GM21786 (cell line): ENCODE data around the gene ANGEL2.
"Not testable (repeated sequence)": the region's sequence is repeated elsewhere in the genome, so short reads cannot be mapped to it uniquely, and the experiment has no call there.

Experiments
- ATAC-seq: cut with Tn5 transposase; IDR thresholded peaks from one replicate; pipeline ENCODE4 v1.9.1; 2021; ENCODE audit not compliant: unreplicated experiment

ANGEL2 gene

GRCh38 chr1:212976586-212976985 lies 39.1 kb downstream of the ANGEL2 start:
- no peak for ATAC-seq

- no peak for ATAC-seq
These were observed 40.4 kb downstream of the ANGEL2 start for GRCh38 chr1:212975111-212975918.

GRCh38 chr1:212974711-212975110 lies 41.0 kb downstream of the ANGEL2 start:
- no peak for ATAC-seq

GRCh38 chr1:212973899-212974298 lies 41.8 kb downstream of the ANGEL2 start:
- no peak for ATAC-seq

- ATAC-seq = no peak
These were observed 42.2 kb downstream of the ANGEL2 start for GRCh38 chr1:212973426-212973825.

GRCh38 chr1:212971312-212971711 lies 44.4 kb downstream of the ANGEL2 start:
- ATAC-seq = no peak

- ATAC-seq = no peak
These were observed 45.6 kb downstream of the ANGEL2 start for GRCh38 chr1:212970085-212970484.

GRCh38 chr1:212968368-212968863 lies 47.3 kb downstream of the ANGEL2 start:
- ATAC-seq = peak; percentile 57

GRCh38 chr1:212967801-212968200 lies 47.9 kb downstream of the ANGEL2 start:
- ATAC-seq = peak; percentile 58

- no peak for ATAC-seq
These were observed 49.1 kb downstream of the ANGEL2 start for GRCh38 chr1:212966616-212967015.

- ATAC-seq = not testable (repeated sequence)
These were observed 50.7 kb downstream of the ANGEL2 start for GRCh38 chr1:212964993-212965392.

GRCh38 chr1:212964102-212964501 lies 51.6 kb downstream of the ANGEL2 start:
- ATAC-seq = no peak

- no peak for ATAC-seq
These were observed 53.2 kb downstream of the ANGEL2 start for GRCh38 chr1:212962509-212962908.

GRCh38 chr1:212960932-212961331 lies 54.7 kb downstream of the ANGEL2 start:
- no peak for ATAC-seq

GRCh38 chr1:212959266-212960220 lies 56.1 kb downstream of the ANGEL2 start:
- ATAC-seq = peak; percentile 66

- ATAC-seq = peak; percentile 27
These were observed 57.5 kb downstream of the ANGEL2 start for GRCh38 chr1:212958175-212958574.

- ATAC-seq = no peak
These were observed 58.1 kb downstream of the ANGEL2 start for GRCh38 chr1:212957546-212957945.

- no peak for ATAC-seq
These were observed 59.6 kb downstream of the ANGEL2 start for GRCh38 chr1:212955961-212956620.

GRCh38 chr1:212955098-212955497 lies 60.6 kb downstream of the ANGEL2 start:
- ATAC-seq = no peak

GRCh38 chr1:212954514-212954913 lies 61.2 kb downstream of the ANGEL2 start:
- ATAC-seq = no peak

GRCh38 chr1:212953321-212953720 lies 62.3 kb downstream of the ANGEL2 start:
- no peak for ATAC-seq
